Lung (tissue), 12 donors: ENCODE measurements around the gene MRFAP1. TPM values are rescaled to one million over a fixed set of nuclear protein-coding genes. Genes with fewer than 3 reads are reported as not detected.
A peak's percentile ranks its signal among the peaks of the same experiment; 100 is the strongest.

ENCODE experiments used
- ATAC-seq: fragments of 200-7000 bp; cut with Tn5 transposase; one replicate; pipeline ENCODE4 v1.9.1; 2020; ENCODE audit warnings: moderate number of reproducible peaks; ENCODE audit not compliant: insufficient read depth, low FRiP score
- DNase-seq, 3 donors: peaks; one replicate each; pipeline ENCODE4 v3.0.0-alpha.2; 2013 to 2017
- H3K27ac ChIP-seq, 2 donors: one replicate each; pipeline ENCODE4 v1.5.1; 2013; ENCODE audit warnings: mild to moderate bottlenecking in 2 of 2, moderate library complexity in 2 of 2, control low read depth in 1 of 2, inconsistent platforms in 1 of 2, low read depth in 1 of 2, low read length in 1 of 2
- H3K27me3 ChIP-seq, 3 donors: one replicate each; pipeline ENCODE4 v1.5.1; 2013; ENCODE audit warnings: low read length in 2 of 3; ENCODE audit not compliant: control insufficient read depth in 3 of 3, insufficient read depth in 3 of 3
- H3K36me3 ChIP-seq, 4 donors: one replicate each; pipeline ENCODE4 v1.5.1; 2013; ENCODE audit warnings: low read length in 4 of 4, mild to moderate bottlenecking in 1 of 4, moderate library complexity in 1 of 4; ENCODE audit not compliant: control insufficient read depth in 4 of 4, insufficient read depth in 4 of 4
- H3K4me1 ChIP-seq, 5 donors: one replicate each; pipeline ENCODE4 v1.5.1; 2013; ENCODE audit warnings: low read length in 5 of 5, mild to moderate bottlenecking in 2 of 5, moderate library complexity in 1 of 5; ENCODE audit not compliant: control insufficient read depth in 5 of 5, insufficient read depth in 5 of 5
- H3K4me3 ChIP-seq: one replicate; pipeline ENCODE4 v1.5.1; 2013; ENCODE audit warnings: mild to moderate bottlenecking, control low read depth, moderate library complexity
- H3K9ac ChIP-seq, 2 donors: one replicate each; pipeline ENCODE4 v1.5.1; 2013; ENCODE audit warnings: low read length in 2 of 2, control low read depth in 1 of 2; ENCODE audit not compliant: insufficient read depth in 1 of 2
- H3K9me3 ChIP-seq, 4 donors: one replicate each; pipeline ENCODE4 v1.5.1; 2013; ENCODE audit warnings: low read length in 3 of 4, mild to moderate bottlenecking in 1 of 4, moderate library complexity in 1 of 4; ENCODE audit not compliant: control insufficient read depth in 4 of 4, insufficient read depth in 3 of 4
- WGBS, 2 donors: extraction: QIAGEN DNeasy Blood & Tissue Kit; methylation state at CpG; one replicate each; pipeline ENCODE4 v1.1.7; 2013; 5-methylcytosine and 5-hydroxymethylcytosine counted together
- polyA plus RNA-seq, 2 donors: library from polyadenylated mRNA; stranded (reverse); fragments of 200-250 nt; gene quantifications; one replicate each; pipeline ENCODE4 v1.2.1, GENCODE V29; 2013
- total RNA-seq, 2 donors: library from RNA; depleted of rRNA in 1 of 2; stranded (reverse); fragments of >200 nt in 1 of 2; gene quantifications; one replicate each; pipeline ENCODE4 v1.2.1, GENCODE V29; 2014 to 2021
- TF ChIP-seq, protein P1 (sequence below): IDR thresholded peaks from 2 replicates; pipeline ENCODE4 v1.5.1; 2012; ENCODE audit warnings: mild to moderate bottlenecking; ENCODE audit errors: control extremely low read depth, extremely low read depth
- donor health status: control.
- donor health status: control.
- donor health status: Bipolar disorder and iron deficiency.
- donor health status: healthy.
- donor health status: DM: yes; HTN: yes; CAD: no.

MRFAP1 gene
- total and polyA plus RNA-seq, 4 donors: 183 to 286 (median 218) TPM

DNA sequence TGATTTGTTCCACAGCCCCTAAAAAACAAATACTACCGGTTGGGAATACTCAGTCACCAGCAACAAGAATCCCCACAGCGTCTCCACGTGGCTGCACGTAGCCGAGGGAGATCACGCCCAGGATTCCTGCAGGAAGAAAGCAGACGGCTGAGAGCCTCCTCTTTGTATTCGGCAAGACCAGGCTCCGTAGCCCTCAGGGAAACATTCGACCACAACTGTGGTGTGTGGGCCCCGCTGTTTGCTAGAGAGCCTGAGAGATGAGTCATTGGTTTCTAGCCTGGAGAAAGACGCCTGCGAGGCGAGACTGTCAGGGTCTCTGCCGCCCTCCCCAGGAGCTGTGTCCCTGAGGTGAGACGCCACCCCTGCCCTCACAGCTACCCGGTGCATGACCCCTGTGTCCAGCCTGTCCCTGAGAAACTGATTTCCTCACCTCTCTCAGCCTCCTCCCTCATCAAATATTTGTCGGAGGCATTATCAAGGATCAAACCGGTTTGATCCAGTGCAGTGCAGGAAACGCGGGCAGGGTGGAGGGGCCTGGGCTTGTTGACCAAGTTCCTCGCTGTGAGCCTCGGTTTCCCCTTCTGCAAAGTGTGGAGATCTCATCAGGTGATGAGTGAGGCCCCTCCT, 48.5 kb downstream of the MRFAP1 start:
- Histone ChIP-seq H3K27ac (peak overlapping the region in 1 of 2 donors; percentile 84), H3K9ac (no peak overlapping the region), H3K4me1 (peaks cover 0 to 26% (median 13%) of the 10 kb centered on the region in 5 donors)

DNA sequence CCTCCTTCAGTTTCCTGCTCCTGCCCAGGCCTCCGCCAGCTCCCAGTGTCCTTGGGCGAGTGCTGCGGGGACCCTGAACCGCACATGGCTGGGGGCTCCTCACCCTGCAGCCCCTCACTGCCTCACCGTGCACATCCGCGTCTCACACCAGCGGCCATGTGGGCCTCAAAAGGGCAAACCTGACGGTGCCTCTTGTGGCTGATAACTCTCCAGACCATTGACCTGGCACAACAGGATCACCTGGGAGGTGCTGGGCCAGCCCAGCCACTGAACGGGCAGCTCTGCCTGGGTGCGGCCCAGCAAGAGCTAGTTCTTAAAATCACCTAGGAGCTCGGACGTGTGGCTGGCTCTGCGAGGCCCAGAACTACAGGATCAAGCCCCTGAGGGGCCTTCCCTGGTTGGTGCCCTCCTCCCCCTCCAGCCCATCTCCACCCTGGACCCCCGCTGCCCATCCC, 49.0 kb downstream of the MRFAP1 start:
- TF ChIP-seq, protein P1, sequence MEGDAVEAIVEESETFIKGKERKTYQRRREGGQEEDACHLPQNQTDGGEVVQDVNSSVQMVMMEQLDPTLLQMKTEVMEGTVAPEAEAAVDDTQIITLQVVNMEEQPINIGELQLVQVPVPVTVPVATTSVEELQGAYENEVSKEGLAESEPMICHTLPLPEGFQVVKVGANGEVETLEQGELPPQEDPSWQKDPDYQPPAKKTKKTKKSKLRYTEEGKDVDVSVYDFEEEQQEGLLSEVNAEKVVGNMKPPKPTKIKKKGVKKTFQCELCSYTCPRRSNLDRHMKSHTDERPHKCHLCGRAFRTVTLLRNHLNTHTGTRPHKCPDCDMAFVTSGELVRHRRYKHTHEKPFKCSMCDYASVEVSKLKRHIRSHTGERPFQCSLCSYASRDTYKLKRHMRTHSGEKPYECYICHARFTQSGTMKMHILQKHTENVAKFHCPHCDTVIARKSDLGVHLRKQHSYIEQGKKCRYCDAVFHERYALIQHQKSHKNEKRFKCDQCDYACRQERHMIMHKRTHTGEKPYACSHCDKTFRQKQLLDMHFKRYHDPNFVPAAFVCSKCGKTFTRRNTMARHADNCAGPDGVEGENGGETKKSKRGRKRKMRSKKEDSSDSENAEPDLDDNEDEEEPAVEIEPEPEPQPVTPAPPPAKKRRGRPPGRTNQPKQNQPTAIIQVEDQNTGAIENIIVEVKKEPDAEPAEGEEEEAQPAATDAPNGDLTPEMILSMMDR: no peak

More for the DNA sequence above, 48.5 kb downstream of the MRFAP1 start:
- Histone ChIP-seq H3K4me3 (no peak overlapping the region), H3K9me3 (no peaks in the 10 kb centered on the region), H3K27me3 (no peaks in the 10 kb centered on the region), H3K36me3 (no peaks in the 10 kb centered on the region)
- DNase-seq: peak; percentile 34 to 58 (median 49)
- TF ChIP-seq, protein P1: no peak
- WGBS, 2 donors: 15 to 28% methylated on average over 23 of the region's 23 CpGs
- peak; percentile 41 for ATAC-seq

More for the DNA sequence above, 49.0 kb downstream of the MRFAP1 start:
- Histone ChIP-seq H3K36me3 (no peaks in the 10 kb centered on the region), H3K4me3 (no peak overlapping the region), H3K27ac (peak overlapping the region in 1 of 2 donors; percentile 84), H3K9me3 (no peaks in the 10 kb centered on the region), H3K27me3 (no peaks in the 10 kb centered on the region), H3K4me1 (peaks cover 0 to 26% (median 17%) of the 10 kb centered on the region in 5 donors), H3K9ac (no peak overlapping the region)
- 68 to 72% methylated on average over 15 of the region's 15 CpGs for whole genome bisulfite sequencing, 2 donors
- no peak for DNase-seq
- ATAC-seq: peak; percentile 63

Other genes starting within 250 kb of the MRFAP1 start
- under 1 TPM; 0.03 to 0.57 TPM for gene PPP2R2C, start 168.1 kb upstream of the MRFAP1 start, total RNA-seq
- under 1 TPM; 0.04 to 0.05 TPM for gene PPP2R2C, start 168.1 kb upstream of the MRFAP1 start, polyA plus RNA-seq
- gene MAN2B2, start 65.5 kb upstream of the MRFAP1 start, total RNA-seq: 10 to 100 TPM; 12.2 to 36.1 TPM
- 10 to 100 TPM in 1 of 2 donors, 1 to 10 TPM in 1; 6.5 to 20.8 TPM for gene MAN2B2, start 65.5 kb upstream of the MRFAP1 start, polyA plus RNA-seq
- gene S100P, start 53.2 kb downstream of the MRFAP1 start, total RNA-seq: 10 to 100 TPM; 34.2 to 64.5 TPM
- 100 to 1,000 TPM in 1 of 2 donors, 10 to 100 TPM in 1; 38.7 to 118 TPM for gene S100P, start 53.2 kb downstream of the MRFAP1 start, polyA plus RNA-seq
- gene MRFAP1L1, start 69.2 kb downstream of the MRFAP1 start, total RNA-seq: 10 to 100 TPM; 46.1 to 75.1 TPM
- 10 to 100 TPM; 53.7 to 58.9 TPM for gene MRFAP1L1, start 69.2 kb downstream of the MRFAP1 start, polyA plus RNA-seq
- gene BLOC1S4, start 75.5 kb downstream of the MRFAP1 start, total RNA-seq: 10 to 100 TPM in 1 of 2 donors, 1 to 10 TPM in 1; 8.0 to 15.2 TPM
- gene BLOC1S4, start 75.5 kb downstream of the MRFAP1 start, polyA plus RNA-seq: 10 to 100 TPM in 1 of 2 donors, 1 to 10 TPM in 1; 9.5 to 13.7 TPM
- gene KIAA0232, start 142.0 kb downstream of the MRFAP1 start, total RNA-seq: 10 to 100 TPM; 27.0 to 34.6 TPM
- gene KIAA0232, start 142.0 kb downstream of the MRFAP1 start, polyA plus RNA-seq: 10 to 100 TPM in 1 of 2 donors, 1 to 10 TPM in 1; 6.8 to 10.4 TPM